ENCODE results near the gene DNAAF5.

DNA sequence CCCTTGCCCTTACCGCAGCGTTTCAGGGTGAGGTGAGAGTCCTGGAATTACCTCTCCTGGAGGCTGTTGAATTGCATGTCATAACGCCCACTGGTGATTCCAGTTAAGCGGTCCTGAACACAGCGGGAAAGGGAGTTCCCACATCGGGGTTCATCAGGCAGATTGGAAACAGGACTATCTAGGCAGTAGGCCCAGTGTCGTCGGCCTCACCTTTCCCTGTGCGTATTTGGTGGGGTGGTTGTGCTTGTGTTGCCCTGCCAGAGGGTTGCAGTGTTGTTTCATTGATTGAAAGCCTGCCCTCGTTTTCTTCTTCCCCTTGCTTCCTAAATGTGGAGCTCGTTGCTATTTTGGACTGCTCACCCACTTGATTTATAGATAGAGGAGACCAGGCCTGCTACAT is 95.2 kb downstream of the DNAAF5 start:
- TF ChIP-seq, protein P1, sequence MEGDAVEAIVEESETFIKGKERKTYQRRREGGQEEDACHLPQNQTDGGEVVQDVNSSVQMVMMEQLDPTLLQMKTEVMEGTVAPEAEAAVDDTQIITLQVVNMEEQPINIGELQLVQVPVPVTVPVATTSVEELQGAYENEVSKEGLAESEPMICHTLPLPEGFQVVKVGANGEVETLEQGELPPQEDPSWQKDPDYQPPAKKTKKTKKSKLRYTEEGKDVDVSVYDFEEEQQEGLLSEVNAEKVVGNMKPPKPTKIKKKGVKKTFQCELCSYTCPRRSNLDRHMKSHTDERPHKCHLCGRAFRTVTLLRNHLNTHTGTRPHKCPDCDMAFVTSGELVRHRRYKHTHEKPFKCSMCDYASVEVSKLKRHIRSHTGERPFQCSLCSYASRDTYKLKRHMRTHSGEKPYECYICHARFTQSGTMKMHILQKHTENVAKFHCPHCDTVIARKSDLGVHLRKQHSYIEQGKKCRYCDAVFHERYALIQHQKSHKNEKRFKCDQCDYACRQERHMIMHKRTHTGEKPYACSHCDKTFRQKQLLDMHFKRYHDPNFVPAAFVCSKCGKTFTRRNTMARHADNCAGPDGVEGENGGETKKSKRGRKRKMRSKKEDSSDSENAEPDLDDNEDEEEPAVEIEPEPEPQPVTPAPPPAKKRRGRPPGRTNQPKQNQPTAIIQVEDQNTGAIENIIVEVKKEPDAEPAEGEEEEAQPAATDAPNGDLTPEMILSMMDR (conservative IDR thresholded peaks at IDR 0.05; ENCODE audit: low read length), result no peak
- no peak for TF ChIP-seq EZH2phosphoT487 (IDR thresholded peaks at IDR 0.05; ENCODE audit: borderline replicate concordance, low read depth, low read length)
